OCI-LY7 (cell line): Measurements from ENCODE around the gene TBX4. TPM values are rescaled to one million over a fixed set of nuclear protein-coding genes. Genes with fewer than 3 reads are reported as not detected.

Source experiments
- BruUV-seq: library from RNA; stranded (reverse); fragments of 400-500 nt; replicated peaks from 2 replicates; lab custom pipeline; 2021; lab: Mats Ljungman, UMichigan
- CTCF ChIA-PET: fragments of 300-600 bp; sonication (Branson Sonifier 250); formaldehyde crosslinking; loops from one replicate; lab custom pipeline; 2022; ENCODE audit warnings: antibody characterized with exemption; ENCODE audit not compliant: unreplicated experiment; lab: Charles Lee
- POLR2A ChIA-PET: fragments of 300-600 bp; sonication (Branson Sonifier 250); formaldehyde crosslinking; loops from one replicate; lab custom pipeline; 2022; ENCODE audit warnings: antibody characterized with exemption; lab: Charles Lee
- DNase-seq: peaks from one replicate; pipeline ENCODE4 v3.0.0-alpha.2; 2015; ENCODE audit warnings: low spot score
- H2AFZ ChIP-seq: fragments of 200-600 bp; sonication (generic), shearing (Covaris generic); 2 replicates; pipeline ENCODE4 v1.6.1; 2014; ENCODE audit warnings: mild to moderate bottlenecking, antibody characterized with exemption, low read length, moderate library complexity
- H3K27ac ChIP-seq: fragments of 200-600 bp; sonication (generic); 2 replicates; pipeline ENCODE4 v1.5.1; 2014; ENCODE audit warnings: mixed run types, low read depth, mild to moderate bottlenecking, moderate library complexity, low read length, inconsistent platforms; ENCODE audit not compliant: poor library complexity, severe bottlenecking
- H3K36me3 ChIP-seq: fragments of 200-600 bp; sonication (generic); 2 replicates; pipeline ENCODE4 v1.6.1; 2014; ENCODE audit warnings: mild to moderate bottlenecking, antibody characterized with exemption, low read length, moderate library complexity, mixed read lengths; ENCODE audit not compliant: insufficient read depth
- H3K4me1 ChIP-seq: fragments of 200-600 bp; sonication (generic); 2 replicates; pipeline ENCODE4 v1.5.1; 2014; ENCODE audit warnings: mild to moderate bottlenecking, low read length; ENCODE audit not compliant: insufficient read depth, poor library complexity, severe bottlenecking
- H3K4me2 ChIP-seq: fragments of 200-600 bp; sonication (generic); 2 replicates; pipeline ENCODE4 v1.6.1; 2014; ENCODE audit warnings: mild to moderate bottlenecking, low read length
- H3K4me3 ChIP-seq: fragments of 200-600 bp; sonication (generic); 2 replicates; pipeline ENCODE4 v1.5.1; 2014; ENCODE audit warnings: mild to moderate bottlenecking, low read depth, low read length; ENCODE audit not compliant: poor library complexity, severe bottlenecking
- H3K79me2 ChIP-seq: fragments of 200-600 bp; sonication (generic); 2 replicates; pipeline ENCODE4 v1.6.1; 2016; ENCODE audit warnings: low read depth, mild to moderate bottlenecking, low read length, moderate library complexity, mixed read lengths; ENCODE audit not compliant: insufficient read depth
- H3K9me2 ChIP-seq: fragments of 200-600 bp; sonication (generic); 2 replicates; pipeline ENCODE4 v1.6.1; 2016; ENCODE audit warnings: mild to moderate bottlenecking, low read length, mixed read lengths; ENCODE audit not compliant: insufficient read depth
- H3K9me3 ChIP-seq: fragments of 200-600 bp; sonication (generic); 2 replicates; pipeline ENCODE4 v1.6.1; 2014; ENCODE audit warnings: mild to moderate bottlenecking, mixed run types, low read length, mixed read lengths
- H4K20me1 ChIP-seq: fragments of 200-600 bp; sonication (generic); 2 replicates; pipeline ENCODE4 v1.6.1; 2014; ENCODE audit warnings: mild to moderate bottlenecking, antibody characterized with exemption, low read length, moderate library complexity, mixed read lengths; ENCODE audit not compliant: insufficient read depth
- CTCF ChIP-seq: fragments of 200-600 bp; sonication (generic); conservative IDR thresholded peaks from 2 replicates; pipeline ENCODE4 v1.5.1; 2014; ENCODE audit warnings: mild to moderate bottlenecking, antibody characterized with exemption, low read length, moderate library complexity, mixed read lengths
- EZH2phosphoT487 ChIP-seq: fragments of 200-600 bp; sonication (generic); IDR thresholded peaks from 2 replicates; pipeline ENCODE4 v1.6.1; 2018; ENCODE audit warnings: low read depth, borderline replicate concordance, mild to moderate bottlenecking, mixed run types, antibody characterized with exemption, low read length, moderate library complexity, mixed read lengths
- intact Hi-C: fragments of 100-400 bp; cut with micrococcal nuclease; formaldehyde crosslinking; loops from one replicate; pipeline ENCODE4 v1.10.0; 2022; ENCODE audit not compliant: unreplicated experiment
- total RNA-seq, 2 experiments: library from RNA; depleted of rRNA in 1 of 2; stranded (reverse); fragments of >200 nt in 1 of 2; shearing (Covaris generic) in 1 of 2; gene quantifications; 2 replicates each; pipeline ENCODE4 v1.2.3, GENCODE V29; 2014 to 2022

TBX4 gene
- total RNA-seq, 2 experiments from 2014 or later = not detected

- H2AFZ ChIP-seq = no peak overlapping the region
- H3K9me2 ChIP-seq = no peaks in the 10 kb centered on the region
- no peaks in the 10 kb centered on the region for H3K79me2 ChIP-seq
- no peak for TF ChIP-seq EZH2phosphoT487
- TF ChIP-seq CTCF = no peak
- DNase-seq = no peak
- CTCF ChIA-PET = no interaction called here
- no peaks in the 10 kb centered on the region for H4K20me1 ChIP-seq
- intact Hi-C loops = no loop called here
- POLR2A ChIA-PET = no interaction called here
- BruUV-seq = no TSS peak
- H3K36me3 ChIP-seq = no peaks in the 10 kb centered on the region
- no peaks in the 10 kb centered on the region for H3K4me1 ChIP-seq
- H3K27ac ChIP-seq = no peak overlapping the region
- H3K9me3 ChIP-seq = no peaks in the 10 kb centered on the region
- no peak overlapping the region for H3K4me3 ChIP-seq
- H3K4me2 ChIP-seq = no peak overlapping the region
Measured at GRCh38 chr17:61431594-61432311, 20.5 kb upstream of the TBX4 start.

GRCh38 chr17:61436273-61436672 is 15.9 kb upstream of the TBX4 start:
- Histone ChIP-seq H3K4me2 (no peak overlapping the region), H3K4me3 (no peak overlapping the region), H2AFZ (no peak overlapping the region), H3K79me2 (no peaks in the 10 kb centered on the region), H3K9me2 (no peaks in the 10 kb centered on the region), H3K4me1 (no peaks in the 10 kb centered on the region), H3K36me3 (no peaks in the 10 kb centered on the region), H3K27ac (no peak overlapping the region), H4K20me1 (no peaks in the 10 kb centered on the region), H3K9me3 (no peaks in the 10 kb centered on the region)
- BruUV-seq = no TSS peak
- CTCF ChIA-PET = no interaction called here
- no peak for TF ChIP-seq EZH2phosphoT487
- no peak for TF ChIP-seq CTCF
- POLR2A ChIA-PET = interaction anchor here (1.2 kb wide), 1 partner anchor 719 kb away, joined by 3 read pairs; no protein-coding TSS in a partner anchor
- DNase-seq = no peak
- intact Hi-C loops = no loop called here
